Activated gamma-delta T cell treated with anti-CD3 and anti-CD28 coated beads, Interleukin-2, amount 50 U/mL, for 16 hours (primary cell): Measurements from ENCODE around the gene CCDC136.

Experiments
- DNase-seq: peaks from one replicate; pipeline ENCODE4 v3.0.0-alpha.2; 2020; ENCODE audit warnings: low read depth

Gene CCDC136

GRCh38 chr7:128863433-128863989, 71.7 kb downstream of the CCDC136 start:
- peak; percentile 17 for DNase-seq

GRCh38 chr7:128865303-128865702, 73.5 kb downstream of the CCDC136 start:
- no peak for DNase-seq

DNA sequence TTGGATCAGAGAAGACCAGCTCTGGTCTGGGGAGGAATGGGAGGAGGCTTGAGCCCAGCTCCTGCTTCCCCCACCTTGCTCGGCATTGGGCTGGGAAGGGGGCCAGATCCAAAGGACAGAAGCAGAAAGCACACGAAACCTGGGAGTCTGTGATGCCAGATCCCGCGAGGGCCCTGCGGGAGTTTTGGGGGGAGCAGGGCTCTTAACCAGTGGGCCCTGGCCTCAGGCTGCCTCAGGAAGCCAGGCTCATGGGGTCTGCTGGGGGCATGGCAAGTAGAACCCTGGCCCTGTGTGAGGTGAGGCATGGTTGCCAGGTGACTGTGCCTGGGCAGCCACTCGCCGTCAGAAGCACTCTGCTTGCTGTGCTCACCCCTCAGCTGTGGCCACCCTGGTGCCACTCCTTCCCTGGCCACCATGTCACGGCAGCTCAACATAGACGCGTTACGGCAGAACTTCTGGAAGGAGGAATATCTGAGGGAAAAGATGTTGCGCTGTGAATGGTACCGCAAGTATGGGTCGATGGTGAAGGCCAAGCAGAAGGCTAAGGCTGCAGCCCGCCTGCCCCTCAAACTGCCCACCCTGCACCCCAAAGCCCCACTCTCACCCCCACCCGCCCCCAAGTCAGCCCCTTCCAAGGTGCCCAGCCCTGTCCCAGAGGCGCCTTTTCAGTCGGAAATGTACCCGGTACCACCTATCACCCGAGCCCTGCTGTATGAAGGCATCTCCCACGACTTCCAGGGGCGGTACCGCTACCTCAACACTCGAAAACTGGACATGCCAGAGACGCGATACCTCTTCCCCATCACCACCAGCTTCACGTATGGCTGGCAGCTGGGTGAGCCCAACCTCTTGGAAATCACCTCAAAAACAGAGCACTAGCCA, 74.5 kb downstream of the CCDC136 start:
- DNase-seq = no peak

- no peak for DNase-seq
Observed at GRCh38 chr7:128867241-128867640, 75.5 kb downstream of the CCDC136 start.

- no peak for DNase-seq
Observed at GRCh38 chr7:128867842-128868623, 76.3 kb downstream of the CCDC136 start.

GRCh38 chr7:128868624-128869137, 76.9 kb downstream of the CCDC136 start:
- no peak for DNase-seq

GRCh38 chr7:128869138-128869943, 77.6 kb downstream of the CCDC136 start:
- peak; percentile 12 for DNase-seq

- DNase-seq = no peak
Observed at GRCh38 chr7:128869944-128870285, 78.1 kb downstream of the CCDC136 start.

DNA sequence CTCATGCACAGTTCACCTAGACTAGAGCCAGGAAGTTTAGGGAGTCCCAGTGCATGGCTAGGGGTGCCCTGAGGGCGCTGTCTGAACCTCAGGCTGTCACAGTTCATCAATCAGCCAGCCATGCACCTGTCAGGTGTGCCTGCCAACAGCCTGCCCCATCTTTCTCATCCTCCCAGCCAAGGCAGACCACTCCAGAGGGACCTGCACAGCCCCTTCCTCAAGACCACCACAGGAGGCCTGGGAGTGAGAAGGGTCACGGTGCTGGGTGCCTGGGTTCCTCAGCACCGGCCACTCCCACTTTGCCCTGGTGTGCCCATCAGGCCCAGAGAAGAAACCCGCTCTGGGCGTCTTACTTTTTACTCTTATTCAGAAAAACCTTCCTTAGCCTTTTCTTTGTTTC, 79.3 kb downstream of the CCDC136 start:
- DNase-seq = no peak
